LNCAP (cell line): Measurements from ENCODE around the gene LCOR.

Source experiments
- TF ChIP-seq, protein P1 (sequence below): fragments of 450-650 bp; IDR thresholded peaks from 2 replicates; pipeline ENCODE4 v1.5.1; 2017; ENCODE audit warnings: mild to moderate bottlenecking

Gene LCOR

DNA sequence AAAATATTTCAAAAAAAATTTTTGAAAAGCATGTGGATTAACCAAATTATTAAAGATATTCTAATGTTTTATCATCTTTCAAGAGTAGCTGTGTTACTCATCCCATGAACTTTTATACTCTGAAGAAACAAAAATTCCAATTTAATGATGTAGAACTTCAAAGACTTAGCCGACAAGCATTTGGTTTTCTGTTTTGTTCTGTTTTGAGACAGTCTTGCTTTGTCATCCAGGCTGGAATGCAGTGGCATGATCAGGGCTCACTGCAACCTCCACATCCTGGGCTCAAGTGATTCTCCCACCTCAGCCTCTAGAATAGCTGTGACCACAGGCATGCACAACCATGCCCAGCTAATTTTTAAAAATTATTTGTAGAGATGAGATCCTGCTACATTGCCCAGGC lies 17.8 kb upstream of the LCOR start:
- TF ChIP-seq, protein P1, sequence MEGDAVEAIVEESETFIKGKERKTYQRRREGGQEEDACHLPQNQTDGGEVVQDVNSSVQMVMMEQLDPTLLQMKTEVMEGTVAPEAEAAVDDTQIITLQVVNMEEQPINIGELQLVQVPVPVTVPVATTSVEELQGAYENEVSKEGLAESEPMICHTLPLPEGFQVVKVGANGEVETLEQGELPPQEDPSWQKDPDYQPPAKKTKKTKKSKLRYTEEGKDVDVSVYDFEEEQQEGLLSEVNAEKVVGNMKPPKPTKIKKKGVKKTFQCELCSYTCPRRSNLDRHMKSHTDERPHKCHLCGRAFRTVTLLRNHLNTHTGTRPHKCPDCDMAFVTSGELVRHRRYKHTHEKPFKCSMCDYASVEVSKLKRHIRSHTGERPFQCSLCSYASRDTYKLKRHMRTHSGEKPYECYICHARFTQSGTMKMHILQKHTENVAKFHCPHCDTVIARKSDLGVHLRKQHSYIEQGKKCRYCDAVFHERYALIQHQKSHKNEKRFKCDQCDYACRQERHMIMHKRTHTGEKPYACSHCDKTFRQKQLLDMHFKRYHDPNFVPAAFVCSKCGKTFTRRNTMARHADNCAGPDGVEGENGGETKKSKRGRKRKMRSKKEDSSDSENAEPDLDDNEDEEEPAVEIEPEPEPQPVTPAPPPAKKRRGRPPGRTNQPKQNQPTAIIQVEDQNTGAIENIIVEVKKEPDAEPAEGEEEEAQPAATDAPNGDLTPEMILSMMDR: no peak

DNA sequence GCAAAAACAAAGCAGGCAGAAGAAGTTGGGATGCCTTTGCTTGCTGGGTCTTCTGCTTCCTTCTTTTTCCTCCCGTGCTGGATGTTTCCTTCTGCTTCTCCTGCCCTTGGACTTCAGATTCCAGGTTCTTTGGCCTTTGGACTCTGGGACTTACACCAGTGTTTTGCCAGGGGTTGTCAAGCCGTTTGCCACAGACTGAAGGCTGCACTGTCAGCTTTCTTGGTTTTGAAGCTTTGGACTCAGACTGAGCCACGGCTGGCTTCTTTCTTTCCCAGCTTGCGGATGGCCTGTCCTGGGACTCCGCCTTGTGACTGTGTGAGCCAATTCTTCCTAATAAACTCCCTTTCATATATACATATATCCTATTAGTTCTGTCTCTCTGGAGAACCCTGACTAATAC lies 11.3 kb upstream of the LCOR start:
- TF ChIP-seq, protein P1: no peak

DNA sequence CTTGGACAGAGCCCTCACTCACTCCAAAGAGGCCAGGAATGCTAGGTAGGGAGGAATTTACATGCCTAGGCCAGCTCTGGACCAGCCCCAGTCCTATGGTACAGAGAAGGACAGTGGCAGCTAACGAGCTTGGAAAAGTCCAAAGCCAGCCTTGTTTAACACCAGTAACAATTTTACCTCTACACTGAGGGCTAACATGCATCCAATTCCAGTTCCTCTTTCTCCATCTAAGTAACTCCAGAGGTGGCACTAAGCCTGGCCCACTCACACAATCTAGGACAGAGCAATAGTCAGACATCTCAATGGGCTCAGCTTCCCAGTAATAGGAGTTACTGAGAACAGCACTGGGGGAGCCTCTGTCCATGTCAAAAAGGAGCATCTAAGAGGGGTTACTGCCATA lies 5.7 kb upstream of the LCOR start:
- TF ChIP-seq, protein P1: no peak

DNA sequence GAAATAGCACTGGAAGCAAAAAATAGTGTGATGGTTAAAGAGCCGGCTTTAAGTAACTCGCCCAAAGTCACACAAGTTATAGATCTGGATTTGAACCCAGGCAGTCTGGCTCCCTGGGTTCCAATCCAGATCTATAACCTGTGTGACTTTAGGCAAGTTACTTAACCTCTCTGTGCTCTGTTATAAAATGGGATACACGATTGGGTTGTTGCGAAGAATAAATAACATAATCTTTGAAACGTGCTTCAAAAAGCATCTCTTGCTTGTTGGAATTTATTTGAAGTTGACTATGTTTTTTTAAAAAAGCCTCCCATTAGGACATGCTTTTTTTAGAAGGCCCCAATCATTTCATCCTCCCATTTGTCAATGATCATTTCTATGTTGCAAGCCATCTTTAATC lies 3.5 kb upstream of the LCOR start:
- TF ChIP-seq, protein P1: no peak

DNA sequence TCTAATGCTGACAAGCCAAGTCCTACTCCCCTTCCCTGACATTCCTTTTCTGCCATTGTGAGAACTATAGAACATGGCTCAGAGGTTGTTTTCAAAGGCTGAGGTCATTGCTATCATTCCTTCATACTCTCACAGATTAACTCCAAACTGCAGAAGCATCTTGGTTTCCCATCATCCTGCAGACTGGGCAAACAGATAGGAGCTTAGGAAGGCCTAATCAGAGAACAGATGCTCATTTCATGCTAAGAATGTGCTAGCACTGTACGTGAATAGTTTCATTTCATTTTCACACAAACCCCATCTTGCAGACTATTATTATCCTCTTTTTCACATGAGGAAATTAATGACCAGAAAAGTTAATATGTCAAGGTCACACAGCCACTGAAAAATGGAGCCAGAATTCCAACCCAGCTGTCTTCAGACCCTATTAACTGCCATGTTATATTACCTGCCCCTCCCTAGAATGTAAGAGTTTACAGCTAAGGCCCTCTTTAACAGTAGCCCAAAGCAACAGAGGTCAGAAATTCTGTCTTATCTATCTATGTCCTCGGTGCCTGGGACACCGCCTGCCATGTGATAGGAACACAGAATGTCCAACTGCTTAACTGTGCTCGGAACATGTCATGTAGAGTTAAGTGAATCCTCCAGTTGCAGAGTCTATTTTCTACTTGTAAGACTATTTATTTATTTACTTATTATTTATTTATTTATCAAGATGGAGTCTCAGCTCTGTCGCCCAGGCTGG lies 2.9 kb upstream of the LCOR start:
- TF ChIP-seq, protein P1: no peak

DNA sequence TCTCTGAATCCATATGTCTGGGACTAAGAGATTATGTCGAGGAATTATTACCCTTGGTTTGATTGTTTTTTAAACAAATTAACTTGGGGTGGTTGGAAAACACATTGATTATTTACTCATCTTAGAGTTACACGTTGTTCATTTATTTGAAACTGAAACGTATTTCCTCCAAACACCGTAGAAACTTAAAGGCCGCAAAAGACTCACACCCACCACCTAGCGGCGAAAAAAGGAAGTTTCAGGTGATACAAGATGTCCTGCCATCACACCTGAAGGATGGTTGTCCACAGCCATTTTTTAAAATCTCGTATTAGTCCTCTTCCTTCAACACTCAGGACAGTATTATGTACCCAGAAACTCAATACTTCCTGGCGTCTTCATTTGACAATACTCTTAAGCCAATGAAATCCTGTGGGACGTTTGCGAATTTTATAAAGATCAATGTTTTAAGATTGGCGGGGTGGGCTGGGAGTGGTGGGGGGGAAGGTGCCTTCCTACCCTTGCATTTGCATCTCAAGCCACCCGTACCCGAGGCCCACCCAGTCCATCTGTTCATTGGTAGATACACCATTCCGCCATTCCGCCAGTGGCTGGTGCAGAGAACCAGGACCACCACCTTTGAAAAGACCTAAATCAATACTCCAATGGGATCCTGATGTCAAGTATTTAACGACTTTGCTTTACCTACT lies 1.4 kb upstream of the LCOR start:
- TF ChIP-seq, protein P1: peak; percentile 81

DNA sequence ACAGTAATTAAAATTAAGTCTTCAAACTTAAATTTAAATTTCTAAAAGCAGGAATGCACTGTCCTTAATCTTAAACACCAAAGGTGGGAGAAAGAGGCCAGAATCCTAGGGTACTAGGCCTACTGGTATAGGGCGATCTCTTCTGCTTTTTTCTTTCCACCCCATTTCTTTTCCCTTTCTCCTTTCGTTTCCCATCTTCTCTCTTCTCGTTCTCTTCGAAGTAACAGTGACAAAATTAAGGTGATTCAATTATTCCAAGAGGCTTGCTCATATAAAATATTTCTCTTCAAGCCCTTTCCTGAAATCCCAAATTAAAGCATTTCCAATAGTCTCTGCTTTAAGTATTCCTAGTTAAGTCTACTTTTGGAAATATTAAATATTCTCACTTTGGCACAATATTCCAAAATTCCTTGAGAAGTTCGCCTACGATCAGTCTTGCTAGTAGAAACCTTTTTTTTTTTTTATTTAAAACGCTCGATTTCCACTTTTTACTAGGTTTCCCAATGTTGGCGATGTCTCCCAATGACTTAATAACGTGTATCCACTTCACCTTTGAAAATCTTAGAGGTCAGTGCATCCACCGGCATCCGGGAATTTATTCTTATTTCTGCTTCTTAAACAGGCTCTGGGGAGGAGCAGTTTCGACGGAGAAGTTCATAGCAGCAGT lies 765 bp upstream of the LCOR start:
- TF ChIP-seq, protein P1: no peak
